T follicular helper cell (primary cell): ENCODE measurements around the gene METTL16.
"Not testable (repeated sequence)": the region's sequence is repeated elsewhere in the genome, so short reads cannot be mapped to it uniquely, and the experiment has no call there.

Experiments used
- DNase-seq: peaks from one replicate; pipeline ENCODE4 v3.0.0-alpha.2; 2020; ENCODE audit warnings: low read depth

METTL16 gene

DNA sequence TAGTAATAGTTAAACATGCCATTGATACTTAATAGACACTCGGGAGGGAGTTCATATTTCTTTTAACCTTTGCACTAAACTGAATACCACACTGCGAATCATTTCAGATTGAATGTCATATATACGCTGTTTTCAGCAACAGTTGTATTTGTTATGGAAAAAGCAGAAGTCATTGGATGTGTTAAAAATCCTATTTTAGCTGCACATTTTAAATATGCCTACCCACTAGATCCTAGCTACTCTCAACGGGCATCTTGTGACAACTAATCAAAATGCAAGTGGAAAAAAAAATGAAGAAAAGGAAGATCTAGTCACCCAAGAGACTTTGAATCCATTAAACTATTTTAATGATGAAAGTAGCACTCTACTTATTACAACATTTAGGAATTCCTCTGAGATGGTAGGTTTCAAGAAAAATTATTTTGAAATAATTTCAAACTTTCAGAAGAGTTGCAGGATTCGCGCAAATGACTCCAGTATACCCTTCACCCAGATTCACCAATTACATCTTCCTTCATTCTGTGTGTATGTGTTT is 59.4 kb downstream of the METTL16 start:
- no peak for DNase-seq

DNA sequence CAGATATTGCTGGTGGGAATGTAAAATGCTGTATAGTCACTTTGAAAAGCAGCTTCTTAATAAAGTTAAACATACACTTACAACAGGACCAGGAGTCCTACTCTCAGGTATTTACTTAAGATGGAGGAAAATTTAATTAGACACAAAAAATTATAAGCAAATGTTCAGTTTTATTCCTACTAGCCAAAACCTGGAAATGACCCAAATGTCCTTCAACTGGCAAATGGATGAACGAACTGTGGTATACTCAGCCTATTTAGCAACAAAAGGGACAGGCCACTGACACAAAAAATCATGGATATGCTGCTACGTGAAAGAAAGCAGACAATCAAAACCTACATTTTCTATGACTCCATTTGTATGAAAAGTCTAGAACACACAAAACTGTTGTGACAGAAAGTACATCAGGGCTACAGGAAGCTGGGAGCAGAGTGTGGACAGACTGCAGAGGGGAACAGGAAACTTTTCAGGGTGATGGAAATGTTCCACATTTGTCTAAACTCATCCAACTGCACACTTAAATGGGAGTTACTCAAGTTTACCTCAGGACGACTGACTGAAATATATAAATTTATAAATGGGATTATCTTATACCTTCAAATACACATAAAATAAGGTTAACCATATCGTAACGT is 61.6 kb downstream of the METTL16 start:
- DNase-seq: no peak

GRCh38 chr17:2449486-2449885 is 62.2 kb downstream of the METTL16 start:
- DNase-seq: no peak

- DNase-seq: not testable (repeated sequence)
Measured at GRCh38 chr17:2447479-2447878, 64.2 kb downstream of the METTL16 start.

- DNase-seq: no peak
Measured at GRCh38 chr17:2445638-2446037, 66.0 kb downstream of the METTL16 start.

DNA sequence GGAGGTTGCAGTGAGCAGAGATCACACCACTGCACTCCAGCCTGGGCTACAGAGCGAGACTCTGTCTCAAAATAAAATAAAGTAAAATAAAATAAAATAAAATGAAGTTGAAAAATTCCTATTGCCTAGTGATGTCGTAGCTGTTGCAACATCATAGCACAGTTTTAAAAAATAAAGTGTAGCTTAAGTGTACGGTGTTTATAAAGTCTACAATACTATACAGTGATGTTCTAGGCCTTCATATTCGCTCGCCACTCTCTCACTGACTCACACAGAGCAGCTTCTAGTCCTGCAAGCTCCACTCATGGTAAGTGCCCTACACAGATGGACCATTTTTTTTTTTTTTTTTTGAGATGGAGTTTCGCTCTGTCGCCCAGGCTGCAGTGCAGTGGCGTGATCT is 67.3 kb downstream of the METTL16 start:
- no peak for DNase-seq

DNA sequence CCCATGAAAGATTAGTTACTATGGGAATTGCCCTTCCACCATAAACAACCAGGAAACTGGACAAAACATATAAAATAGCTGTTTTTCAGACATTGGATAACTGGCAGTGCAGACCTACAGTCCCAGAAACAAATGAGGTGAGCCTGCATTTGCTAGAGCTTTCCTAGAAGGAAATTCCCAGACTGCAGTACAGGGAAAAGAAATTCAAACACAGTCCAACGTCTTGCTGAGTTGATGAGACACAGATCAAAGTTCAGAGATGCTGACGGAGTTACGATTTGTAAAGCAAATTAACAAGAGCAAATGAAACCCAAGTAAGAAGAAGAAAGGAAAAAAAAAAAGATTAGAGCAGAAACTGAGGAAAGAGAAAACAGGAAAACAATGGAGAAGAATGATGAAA is 69.5 kb downstream of the METTL16 start:
- DNase-seq: no peak

GRCh38 chr17:2440930-2441329 is 70.8 kb downstream of the METTL16 start:
- no peak for DNase-seq

- DNase-seq: not testable (repeated sequence)
Measured at GRCh38 chr17:2439997-2440396, 71.7 kb downstream of the METTL16 start.

DNA sequence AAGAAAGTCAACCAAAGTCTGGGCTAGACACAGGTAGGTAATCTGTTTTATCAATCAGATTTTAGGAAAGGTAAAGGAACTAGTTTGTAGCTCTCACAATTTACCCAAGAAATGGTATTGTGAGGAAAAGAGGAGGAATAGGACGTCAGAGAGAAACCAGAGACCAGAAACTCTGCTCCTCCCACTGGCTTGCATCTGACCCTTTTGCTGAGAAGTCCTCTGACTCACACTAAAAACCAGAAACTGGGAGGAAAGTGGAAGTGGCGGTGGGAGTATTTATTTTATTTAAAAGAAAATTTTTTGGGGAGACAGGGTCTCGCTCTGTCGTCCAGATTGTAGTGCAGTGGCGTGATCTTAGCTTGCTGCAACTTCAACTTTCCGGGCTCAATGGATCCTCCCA is 72.9 kb downstream of the METTL16 start:
- no peak for DNase-seq

GRCh38 chr17:2436316-2436905 is 75.3 kb downstream of the METTL16 start:
- no peak for DNase-seq

- DNase-seq: no peak
Measured at GRCh38 chr17:2435862-2436261, 75.8 kb downstream of the METTL16 start.

- DNase-seq: no peak
Measured at GRCh38 chr17:2435181-2435741, 76.4 kb downstream of the METTL16 start.

DNA sequence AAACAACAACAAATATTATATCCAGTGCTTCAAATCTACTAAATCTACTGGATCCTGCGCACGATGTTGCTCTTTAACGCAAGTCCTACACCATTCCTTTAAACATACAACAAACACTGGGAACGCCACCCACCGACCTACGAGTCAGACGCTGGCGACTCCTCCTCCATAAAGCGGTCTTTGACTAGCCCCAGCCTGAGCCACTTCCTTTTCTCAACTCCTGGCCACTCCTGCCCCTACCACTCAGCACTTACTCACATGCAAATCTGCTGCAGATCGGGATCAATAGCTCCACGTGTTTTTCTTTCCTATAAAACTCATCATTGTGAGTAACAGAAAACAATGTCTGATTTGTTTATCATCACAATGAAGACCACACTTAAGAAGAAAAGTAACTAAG is 78.0 kb downstream of the METTL16 start:
- DNase-seq: no peak

DNA sequence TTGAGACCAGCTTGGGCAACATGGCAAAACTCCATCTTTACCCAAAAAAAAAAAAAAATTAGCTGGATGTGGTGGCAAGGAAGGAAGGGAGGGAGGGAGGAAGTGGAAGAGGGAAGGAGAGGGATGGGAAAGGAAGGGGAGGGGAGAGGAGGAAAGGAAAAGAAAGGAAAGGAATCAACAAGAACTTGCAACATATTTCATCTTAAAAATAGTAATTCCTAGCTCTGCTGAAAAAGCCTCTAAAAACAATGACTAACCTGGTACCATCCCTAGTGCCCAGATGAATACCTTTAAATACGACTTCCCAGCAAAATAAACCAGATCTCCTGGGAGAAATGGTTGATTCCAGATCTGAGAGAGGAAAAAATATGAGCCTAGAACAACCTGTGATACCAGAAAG is 83.8 kb downstream of the METTL16 start:
- DNase-seq: no peak

DNA sequence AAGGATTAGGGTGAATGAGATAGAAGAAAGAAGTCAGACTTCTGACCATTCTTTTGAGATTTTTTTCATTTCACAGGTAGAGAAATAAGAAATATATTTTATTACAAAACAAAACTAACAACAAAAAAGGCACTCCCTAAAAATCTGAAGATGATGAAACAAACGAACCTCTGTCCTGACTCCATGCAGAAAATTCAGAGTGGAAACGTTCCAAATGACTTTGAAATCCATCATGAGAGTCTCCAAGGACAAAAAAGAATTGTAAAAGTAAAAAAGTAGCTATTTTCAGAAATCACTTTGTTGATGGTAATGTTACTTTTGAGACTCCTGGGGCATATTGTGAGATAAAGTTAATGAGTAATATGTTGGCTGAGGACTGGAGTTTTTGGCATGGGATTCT is 84.5 kb downstream of the METTL16 start:
- DNase-seq: no peak

DNA sequence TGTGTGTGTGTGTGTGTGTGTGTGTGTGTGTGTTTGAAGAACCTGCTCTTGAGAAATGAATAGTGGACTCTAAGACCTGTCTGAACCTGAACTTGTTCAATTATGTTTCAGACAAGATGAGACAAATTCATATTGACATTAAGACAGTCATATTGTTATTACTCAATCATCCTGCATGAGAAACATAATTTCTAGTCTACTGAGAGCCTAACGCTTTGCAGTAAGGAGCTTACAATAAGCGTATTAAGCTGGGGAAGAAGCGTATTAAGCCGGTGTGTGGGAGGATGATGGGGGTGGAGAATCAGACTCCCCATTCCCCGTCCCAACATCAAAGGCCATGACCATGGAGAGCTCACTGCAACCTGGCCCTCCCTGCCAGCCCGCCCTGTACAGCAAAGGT is 88.4 kb downstream of the METTL16 start:
- no peak for DNase-seq

DNA sequence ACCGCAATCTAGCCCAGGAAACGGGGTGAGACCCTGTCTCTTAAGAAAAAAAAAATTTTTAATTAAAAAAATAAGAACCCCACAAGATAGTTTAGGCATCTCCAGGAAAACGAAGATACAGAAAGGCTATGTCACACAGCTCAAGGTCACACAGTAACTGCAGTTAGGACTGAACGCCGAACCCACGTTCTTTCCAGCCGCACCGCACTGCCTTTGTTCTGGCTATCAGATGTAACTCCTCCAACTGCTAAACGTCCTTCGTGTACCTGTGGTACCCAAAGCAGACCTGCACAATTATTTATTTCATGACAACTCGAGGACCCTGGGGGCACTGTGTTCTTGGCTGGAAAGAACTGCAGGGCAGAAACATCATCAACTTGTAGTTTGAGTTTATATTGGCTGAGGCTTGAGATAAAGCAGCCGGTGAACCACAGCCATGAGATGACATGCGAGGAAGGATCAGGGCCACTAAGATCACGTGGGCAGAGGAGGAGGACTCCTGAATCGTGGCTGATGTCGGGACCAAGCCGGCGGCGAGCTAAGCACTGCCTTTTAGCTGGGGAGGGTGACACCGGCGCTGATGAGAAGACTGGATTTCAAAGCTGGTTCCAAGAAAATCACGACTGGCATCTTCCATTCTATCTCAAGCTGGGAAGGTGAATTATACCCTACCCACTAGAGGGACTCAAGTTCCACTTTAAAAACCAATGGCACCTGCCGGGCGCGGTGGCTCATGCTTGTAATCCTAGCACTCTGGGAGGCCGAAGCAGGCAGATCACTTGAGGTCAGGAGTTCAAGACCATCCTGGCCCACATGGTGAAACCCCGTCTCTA is 90.2 kb downstream of the METTL16 start:
- DNase-seq: no peak

DNA sequence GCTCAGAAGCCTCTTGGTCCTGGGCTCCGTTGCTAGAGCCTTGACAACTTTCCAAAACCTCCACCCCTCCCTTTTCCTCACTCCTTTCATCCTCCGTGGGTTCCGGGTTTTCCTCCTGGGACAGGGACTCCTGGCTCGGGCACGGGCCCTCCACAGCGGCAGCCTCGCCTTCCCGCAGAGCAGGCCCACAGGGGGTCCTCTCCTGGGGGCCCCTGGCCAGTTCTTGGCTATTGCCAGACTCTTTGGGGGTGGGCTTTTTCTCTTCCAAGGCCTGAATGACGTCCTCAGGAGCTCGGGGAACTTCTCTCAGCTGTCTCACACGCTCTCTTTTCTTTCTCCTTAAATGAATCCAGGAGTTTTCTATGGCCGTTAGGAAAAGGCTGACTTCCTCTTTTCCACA is 91.5 kb downstream of the METTL16 start:
- DNase-seq: no peak

GRCh38 chr17:2419486-2419885 is 92.2 kb downstream of the METTL16 start:
- no peak for DNase-seq

DNA sequence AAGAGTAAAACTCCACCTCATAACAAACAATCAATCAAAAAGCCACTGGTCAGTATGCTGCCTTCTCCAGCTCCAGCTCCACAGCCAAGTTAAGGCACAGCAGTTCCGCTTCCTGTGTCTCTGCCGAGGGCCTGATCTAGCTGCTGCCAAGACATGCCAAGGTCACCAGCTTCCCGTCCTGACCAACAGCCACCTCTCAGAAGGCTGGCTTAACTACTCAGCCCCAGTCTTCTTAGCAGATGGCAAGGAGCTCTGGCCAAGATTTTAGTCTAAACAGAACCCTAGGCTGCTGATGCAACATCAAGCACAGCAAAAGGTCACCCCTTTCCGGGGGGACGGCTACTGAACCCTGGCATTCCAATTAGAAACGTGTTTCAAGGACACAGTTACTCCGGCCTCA is 93.1 kb downstream of the METTL16 start:
- DNase-seq: no peak

DNA sequence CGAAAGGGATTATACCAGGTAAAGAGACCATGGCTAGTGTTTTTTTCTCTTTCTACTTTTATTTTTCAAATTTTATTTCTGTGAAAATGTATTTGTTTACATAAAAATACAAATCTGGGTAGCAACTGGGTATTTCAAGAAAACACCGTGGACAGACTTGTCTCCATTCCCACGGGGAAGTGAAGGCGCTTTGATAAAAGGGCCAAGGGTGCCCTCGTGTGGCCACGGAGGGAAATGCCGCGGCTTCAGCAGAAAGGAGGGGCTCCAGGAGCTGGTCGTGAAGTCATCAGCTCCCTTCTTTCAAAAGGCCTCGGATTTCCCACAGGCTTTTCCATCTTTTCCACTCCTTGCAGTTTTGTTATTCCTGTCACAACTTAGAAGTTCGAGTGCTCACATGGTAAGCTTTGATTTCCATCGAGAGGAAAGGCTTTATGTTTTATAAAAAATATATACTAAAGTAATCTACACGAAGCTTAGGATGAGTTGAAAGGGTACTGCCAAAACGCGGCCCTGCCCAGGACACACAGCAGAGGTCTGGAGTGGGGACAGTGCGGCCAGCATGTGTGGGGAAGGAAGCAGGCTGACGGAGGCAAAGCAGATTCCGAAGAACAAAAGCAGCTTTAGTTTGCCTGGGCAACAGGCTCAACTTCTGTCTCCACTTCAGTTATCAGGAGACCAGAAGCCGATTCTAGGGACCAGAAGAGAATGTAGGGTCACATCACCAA is 95.5 kb downstream of the METTL16 start:
- peak; percentile 79 for DNase-seq
